ENCODE data around the gene SCAI.

DNA sequence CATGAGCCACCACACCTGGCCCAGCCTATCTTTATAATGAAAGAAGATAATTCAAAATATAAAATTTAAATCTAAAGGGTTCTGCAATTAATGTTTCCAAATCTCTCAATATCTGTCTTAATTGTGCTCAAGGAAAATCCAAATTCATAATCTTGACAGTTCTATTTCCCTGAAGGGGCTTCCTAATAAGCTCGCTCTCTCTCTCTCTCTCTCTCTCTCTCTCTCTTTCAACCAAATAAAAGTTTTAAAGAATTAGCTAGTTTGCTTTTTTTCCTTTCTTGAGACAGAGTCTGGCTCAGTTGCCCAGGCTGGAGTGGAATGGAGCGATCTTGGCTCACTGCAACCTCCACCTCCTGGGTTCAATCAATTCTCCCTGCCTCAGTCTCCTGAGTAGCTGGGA is 13.2 kb upstream of the SCAI start:
- TF ChIP-seq, protein P1, sequence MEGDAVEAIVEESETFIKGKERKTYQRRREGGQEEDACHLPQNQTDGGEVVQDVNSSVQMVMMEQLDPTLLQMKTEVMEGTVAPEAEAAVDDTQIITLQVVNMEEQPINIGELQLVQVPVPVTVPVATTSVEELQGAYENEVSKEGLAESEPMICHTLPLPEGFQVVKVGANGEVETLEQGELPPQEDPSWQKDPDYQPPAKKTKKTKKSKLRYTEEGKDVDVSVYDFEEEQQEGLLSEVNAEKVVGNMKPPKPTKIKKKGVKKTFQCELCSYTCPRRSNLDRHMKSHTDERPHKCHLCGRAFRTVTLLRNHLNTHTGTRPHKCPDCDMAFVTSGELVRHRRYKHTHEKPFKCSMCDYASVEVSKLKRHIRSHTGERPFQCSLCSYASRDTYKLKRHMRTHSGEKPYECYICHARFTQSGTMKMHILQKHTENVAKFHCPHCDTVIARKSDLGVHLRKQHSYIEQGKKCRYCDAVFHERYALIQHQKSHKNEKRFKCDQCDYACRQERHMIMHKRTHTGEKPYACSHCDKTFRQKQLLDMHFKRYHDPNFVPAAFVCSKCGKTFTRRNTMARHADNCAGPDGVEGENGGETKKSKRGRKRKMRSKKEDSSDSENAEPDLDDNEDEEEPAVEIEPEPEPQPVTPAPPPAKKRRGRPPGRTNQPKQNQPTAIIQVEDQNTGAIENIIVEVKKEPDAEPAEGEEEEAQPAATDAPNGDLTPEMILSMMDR (IDR thresholded peaks at IDR 0.05), result no peak
- no peak for TF ChIP-seq POLR2A (IDR thresholded peaks at IDR 0.05; ENCODE audit: low read depth)
